KOPT-K1 (cell line): ENCODE results near the gene ARHGEF11.

Source experiments
- H3K27ac ChIP-seq: fragments of 200-600 bp; sonication (generic); 2 replicates; pipeline ENCODE4 v1.5.1; 2016; ENCODE audit warnings: antibody characterized with exemption, mild to moderate bottlenecking, low read depth, low read length; ENCODE audit not compliant: poor library complexity, severe bottlenecking
- H3K36me3 ChIP-seq: fragments of 200-600 bp; sonication (generic); 2 replicates; pipeline ENCODE4 v1.5.1; 2017; ENCODE audit warnings: antibody characterized with exemption, mild to moderate bottlenecking, low read length, moderate library complexity; ENCODE audit not compliant: insufficient read depth
- H3K9me3 ChIP-seq: fragments of 200-600 bp; sonication (generic); 2 replicates; pipeline ENCODE4 v1.5.1; 2017; ENCODE audit warnings: antibody characterized with exemption, low read length, mild to moderate bottlenecking; ENCODE audit not compliant: insufficient read depth, poor library complexity, severe bottlenecking

ARHGEF11 gene

DNA sequence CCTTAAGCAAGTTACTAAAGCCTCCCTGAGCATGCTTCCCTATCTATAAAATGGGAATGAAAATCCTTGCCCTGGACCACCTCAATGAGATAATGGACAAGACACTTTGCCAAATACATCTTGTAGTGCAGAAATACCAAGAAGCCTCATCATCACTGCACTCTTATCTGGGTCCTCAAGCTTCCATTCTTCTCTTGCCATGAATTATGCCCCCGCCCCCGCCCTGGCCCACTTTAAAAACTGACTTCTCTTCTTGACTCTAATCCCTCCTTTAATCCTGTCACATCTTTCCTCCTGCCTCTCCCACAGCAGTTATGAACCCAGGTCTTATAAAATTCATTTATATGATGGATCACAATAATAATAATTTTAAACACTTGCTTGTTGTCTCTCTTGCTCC lies 14.8 kb downstream of the ARHGEF11 start:
- H3K27ac ChIP-seq = no peak overlapping the region
- no peaks in the 10 kb centered on the region for H3K36me3 ChIP-seq
- no peaks in the 10 kb centered on the region for H3K9me3 ChIP-seq

- H3K27ac ChIP-seq = no peak overlapping the region
- H3K36me3 ChIP-seq = no peaks in the 10 kb centered on the region
- H3K9me3 ChIP-seq = no peaks in the 10 kb centered on the region
Measured at GRCh38 chr1:157028674-157029073, 16.9 kb downstream of the ARHGEF11 start.

DNA sequence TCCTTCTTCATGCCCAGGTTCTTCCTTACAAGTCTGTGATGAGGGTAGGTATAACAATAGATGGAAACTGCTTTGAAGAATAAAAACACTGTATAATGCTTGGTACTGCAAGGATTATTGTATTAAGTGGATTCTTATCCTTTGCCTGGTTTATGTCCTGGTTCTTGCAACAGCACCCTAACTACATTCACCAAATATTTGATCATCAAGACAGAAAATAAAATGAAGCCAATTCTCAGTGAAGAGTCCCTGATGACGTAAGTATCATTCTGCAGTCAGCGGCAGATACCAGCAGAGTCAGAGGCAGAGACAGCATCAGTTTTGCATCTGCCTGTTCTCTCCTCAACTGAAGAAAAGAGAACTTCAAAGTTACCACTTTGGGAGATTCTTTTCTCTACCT lies 19.7 kb downstream of the ARHGEF11 start:
- Histone ChIP-seq H3K9me3 (peaks cover 13% of the 10 kb centered on the region), H3K27ac (no peak overlapping the region), H3K36me3 (no peaks in the 10 kb centered on the region)

GRCh38 chr1:157025385-157025784 lies 20.2 kb downstream of the ARHGEF11 start:
- Histone ChIP-seq H3K9me3 (peaks cover 15% of the 10 kb centered on the region), H3K27ac (no peak overlapping the region), H3K36me3 (no peaks in the 10 kb centered on the region)

- no peak overlapping the region for H3K27ac ChIP-seq
- H3K9me3 ChIP-seq = peaks cover 15% of the 10 kb centered on the region
Measured at GRCh38 chr1:157021688-157022087, 23.9 kb downstream of the ARHGEF11 start.

GRCh38 chr1:157019457-157019856 lies 26.1 kb downstream of the ARHGEF11 start:
- no peaks in the 10 kb centered on the region for H3K36me3 ChIP-seq
- H3K27ac ChIP-seq = no peak overlapping the region
- H3K9me3 ChIP-seq = peaks cover 15% of the 10 kb centered on the region

More at GRCh38 chr1:157021688-157022087, 23.9 kb downstream of the ARHGEF11 start:
- H3K36me3 ChIP-seq = no peaks in the 10 kb centered on the region

GRCh38 chr1:157011845-157012244 lies 33.7 kb downstream of the ARHGEF11 start:
- Histone ChIP-seq H3K36me3 (no peaks in the 10 kb centered on the region), H3K9me3 (no peaks in the 10 kb centered on the region), H3K27ac (no peak overlapping the region)

GRCh38 chr1:157008502-157008901 lies 37.0 kb downstream of the ARHGEF11 start:
- Histone ChIP-seq H3K27ac (no peak overlapping the region), H3K9me3 (no peaks in the 10 kb centered on the region), H3K36me3 (no peaks in the 10 kb centered on the region)

- Histone ChIP-seq H3K9me3 (no peaks in the 10 kb centered on the region), H3K36me3 (no peaks in the 10 kb centered on the region), H3K27ac (no peak overlapping the region)
Measured at GRCh38 chr1:157007306-157007705, 38.2 kb downstream of the ARHGEF11 start.

DNA sequence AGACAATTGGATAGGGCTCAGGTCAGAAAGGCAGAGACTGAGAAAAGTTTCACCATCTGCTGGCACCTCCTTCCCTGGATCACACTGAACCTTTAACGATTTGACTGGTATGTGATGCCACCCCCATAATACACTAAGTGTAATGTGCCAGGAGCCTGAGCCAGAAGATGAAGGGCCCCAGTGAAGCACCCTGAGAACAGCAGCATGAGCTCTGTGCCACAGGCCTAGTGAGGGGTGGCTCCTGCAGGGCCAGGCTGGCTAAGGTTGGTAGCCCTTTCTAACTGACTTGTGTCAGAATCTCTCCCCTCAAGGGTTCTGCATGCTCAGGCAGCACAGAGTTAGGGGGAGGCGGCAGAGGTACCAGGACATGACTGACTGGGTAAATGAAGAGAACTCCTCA lies 38.9 kb downstream of the ARHGEF11 start:
- H3K27ac ChIP-seq = no peak overlapping the region
- H3K36me3 ChIP-seq = no peaks in the 10 kb centered on the region
- H3K9me3 ChIP-seq = no peaks in the 10 kb centered on the region

DNA sequence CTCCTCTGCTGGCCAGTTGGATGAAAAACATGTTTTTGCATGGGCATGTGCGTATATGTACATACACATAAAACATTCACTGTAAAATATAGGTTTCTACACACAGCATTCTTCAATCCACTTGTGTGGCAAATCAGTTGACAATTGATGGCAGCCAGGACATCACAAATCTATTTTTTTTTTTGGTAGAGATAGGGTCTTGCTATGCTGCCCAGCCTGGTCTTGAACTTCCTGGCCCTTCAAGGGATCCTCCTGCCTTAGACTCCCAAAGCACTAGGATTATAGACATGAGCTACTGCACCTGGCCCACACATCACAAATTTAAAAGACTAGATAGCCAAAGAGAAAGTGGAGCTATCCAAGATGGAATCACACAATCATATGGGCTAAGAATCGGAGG lies 39.6 kb downstream of the ARHGEF11 start:
- no peaks in the 10 kb centered on the region for H3K36me3 ChIP-seq
- H3K9me3 ChIP-seq = no peaks in the 10 kb centered on the region
- no peak overlapping the region for H3K27ac ChIP-seq

DNA sequence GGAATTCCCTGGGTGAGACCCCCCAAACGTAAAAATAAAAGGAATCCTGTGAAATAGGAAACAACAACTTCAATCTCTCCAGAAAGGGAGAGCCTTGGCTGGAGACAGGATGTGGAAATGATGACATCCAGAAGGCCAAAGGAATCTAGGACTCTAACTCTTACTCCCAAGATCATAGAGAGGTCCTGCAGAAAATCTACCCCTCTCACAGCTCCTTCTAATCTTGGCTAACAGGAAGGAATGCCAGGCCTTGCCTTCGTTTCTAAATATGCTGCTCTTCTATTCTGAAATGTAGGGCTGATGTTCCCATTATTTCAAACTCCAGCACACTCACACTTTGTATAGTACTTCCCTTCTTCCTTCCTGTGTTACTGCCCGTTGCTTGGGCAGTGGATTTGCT lies 40.7 kb downstream of the ARHGEF11 start:
- Histone ChIP-seq H3K9me3 (no peaks in the 10 kb centered on the region), H3K36me3 (no peaks in the 10 kb centered on the region), H3K27ac (no peak overlapping the region)

GRCh38 chr1:157004327-157004726 lies 41.2 kb downstream of the ARHGEF11 start:
- no peak overlapping the region for H3K27ac ChIP-seq
- H3K36me3 ChIP-seq = no peaks in the 10 kb centered on the region
- no peaks in the 10 kb centered on the region for H3K9me3 ChIP-seq

- Histone ChIP-seq H3K36me3 (no peaks in the 10 kb centered on the region), H3K9me3 (no peaks in the 10 kb centered on the region), H3K27ac (no peak overlapping the region)
Measured at GRCh38 chr1:157001304-157001703, 44.2 kb downstream of the ARHGEF11 start.

GRCh38 chr1:157000686-157001085 lies 44.9 kb downstream of the ARHGEF11 start:
- Histone ChIP-seq H3K27ac (no peak overlapping the region), H3K36me3 (no peaks in the 10 kb centered on the region), H3K9me3 (no peaks in the 10 kb centered on the region)

DNA sequence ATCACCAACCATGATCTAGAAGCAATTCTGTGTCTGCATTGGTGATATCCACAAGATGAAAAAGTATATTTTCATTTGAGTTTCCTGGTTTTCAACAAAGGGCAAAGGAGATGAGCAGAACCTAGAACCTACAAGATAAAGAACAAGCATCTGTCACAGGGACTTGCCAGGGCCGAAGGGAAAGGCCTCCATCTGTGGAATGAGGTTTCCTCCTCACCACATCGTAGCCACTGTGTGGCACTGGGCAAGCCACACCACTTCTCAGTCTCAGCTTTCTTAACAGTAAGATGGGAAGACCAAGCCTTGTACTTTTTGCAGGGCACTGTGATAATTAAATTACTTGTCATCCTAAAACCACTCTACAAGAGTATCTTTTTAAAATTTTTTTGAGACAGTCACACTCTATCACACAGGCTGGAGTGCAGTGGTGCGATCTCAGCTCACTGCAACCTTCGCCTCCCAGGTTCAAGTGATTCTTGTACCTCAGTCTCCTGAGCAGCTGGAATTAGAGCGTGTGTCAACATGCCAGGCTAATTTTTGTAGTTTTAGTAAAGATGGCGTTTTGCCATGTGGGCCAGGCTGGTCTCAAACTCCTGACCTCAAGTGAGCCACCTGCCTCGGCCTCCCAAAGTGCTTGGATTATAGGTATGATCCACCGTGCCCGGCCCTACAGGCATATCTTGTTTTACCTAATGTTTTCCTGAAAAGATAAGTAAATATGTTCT lies 45.8 kb downstream of the ARHGEF11 start:
- Histone ChIP-seq H3K36me3 (no peaks in the 10 kb centered on the region), H3K27ac (no peak overlapping the region), H3K9me3 (no peaks in the 10 kb centered on the region)
